HG03354 (cell line): ENCODE results near the gene RFK.

Experiments used
- ATAC-seq: cut with Tn5 transposase; IDR thresholded peaks from one replicate; pipeline ENCODE4 v1.9.1; 2021; ENCODE audit warnings: mild to moderate bottlenecking; ENCODE audit not compliant: unreplicated experiment, poor library complexity, severe bottlenecking

The RFK gene

DNA sequence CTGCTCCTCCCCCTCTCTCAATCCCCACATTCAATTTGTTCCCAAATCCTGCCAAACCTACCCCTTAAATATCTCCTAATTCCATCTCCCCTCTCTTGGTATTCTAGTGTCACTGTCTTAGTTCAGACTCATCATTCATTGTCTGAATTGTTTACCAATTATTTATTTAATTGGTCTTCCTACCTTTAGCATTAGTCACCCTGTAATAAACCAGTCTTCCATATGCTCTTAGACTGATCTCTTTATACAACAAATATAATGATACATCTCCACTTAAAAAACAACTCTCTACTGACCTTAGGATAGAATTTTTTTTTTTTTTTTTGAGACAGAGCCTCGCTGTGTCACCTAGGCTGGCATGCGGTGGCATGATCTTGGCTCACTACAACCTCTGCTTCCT is 51.4 kb downstream of the RFK start:
- no peak for ATAC-seq

- no peak for ATAC-seq
These were observed 52.0 kb downstream of the RFK start for GRCh38 chr9:76342201-76342600.

- ATAC-seq: no peak
These were observed 52.6 kb downstream of the RFK start for GRCh38 chr9:76341616-76342015.

DNA sequence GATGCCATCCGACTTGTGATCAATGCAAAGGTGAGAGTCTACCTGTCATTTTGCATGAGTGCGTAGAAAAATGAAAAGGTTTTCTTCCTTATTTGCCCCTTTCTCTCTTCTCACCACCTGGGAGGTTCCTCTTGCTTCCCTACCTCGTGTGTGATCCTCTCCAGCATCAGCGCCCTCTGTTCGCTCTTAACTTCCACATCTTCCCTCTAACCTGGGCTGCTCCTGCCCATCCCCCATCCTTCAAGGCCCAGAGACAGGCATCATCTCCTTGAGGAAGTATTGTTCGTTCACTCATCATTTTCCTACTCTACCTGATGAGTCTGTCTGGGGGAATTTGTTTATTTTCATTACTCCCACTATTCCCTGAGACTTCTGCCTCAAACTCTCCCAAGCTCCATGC is 55.8 kb downstream of the RFK start:
- no peak for ATAC-seq

- no peak for ATAC-seq
These were observed 58.2 kb downstream of the RFK start for GRCh38 chr9:76336027-76336426.
